ENCODE data around the gene IFIH1.

Gene IFIH1

DNA sequence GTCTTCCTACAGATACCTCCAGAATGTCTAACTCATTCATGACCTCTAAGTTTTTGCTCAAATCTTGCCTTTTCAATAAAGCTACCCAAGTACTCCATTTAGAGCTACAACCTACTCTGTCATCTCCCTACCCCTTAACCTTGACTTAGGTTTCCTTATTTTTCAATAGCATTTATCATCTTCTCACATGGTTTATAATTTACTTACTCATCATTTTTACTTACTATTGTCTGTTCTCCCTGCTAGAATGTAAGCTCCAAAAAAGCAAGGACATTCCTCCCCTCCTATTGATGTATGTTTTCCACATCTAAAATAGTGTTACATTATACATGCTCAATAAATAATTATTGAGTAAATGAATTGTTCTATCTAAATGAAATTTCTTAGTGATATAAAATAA lies 22.3 kb upstream of the IFIH1 start:
- no peak for TF ChIP-seq CTCF (IDR thresholded peaks at IDR 0.05)

DNA sequence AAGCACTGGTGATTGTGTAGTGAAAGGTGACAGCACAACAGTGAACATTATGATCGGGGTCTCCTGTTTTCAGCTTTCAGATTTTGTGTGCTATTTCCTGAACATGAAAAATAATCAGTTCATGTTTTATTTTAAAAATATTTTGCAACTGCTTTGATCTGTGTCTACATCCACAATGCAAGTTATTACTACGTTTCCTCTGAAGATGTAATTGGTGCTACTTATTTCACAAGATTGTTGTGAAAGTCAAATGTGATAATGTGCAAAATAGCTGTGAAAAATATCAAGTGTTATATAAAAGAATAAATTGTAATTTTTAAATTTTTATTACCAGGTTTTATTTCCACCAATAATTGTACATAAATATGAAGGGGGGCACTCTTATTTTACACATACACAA lies 19.4 kb upstream of the IFIH1 start:
- no peak for TF ChIP-seq CTCF (IDR thresholded peaks at IDR 0.05)

DNA sequence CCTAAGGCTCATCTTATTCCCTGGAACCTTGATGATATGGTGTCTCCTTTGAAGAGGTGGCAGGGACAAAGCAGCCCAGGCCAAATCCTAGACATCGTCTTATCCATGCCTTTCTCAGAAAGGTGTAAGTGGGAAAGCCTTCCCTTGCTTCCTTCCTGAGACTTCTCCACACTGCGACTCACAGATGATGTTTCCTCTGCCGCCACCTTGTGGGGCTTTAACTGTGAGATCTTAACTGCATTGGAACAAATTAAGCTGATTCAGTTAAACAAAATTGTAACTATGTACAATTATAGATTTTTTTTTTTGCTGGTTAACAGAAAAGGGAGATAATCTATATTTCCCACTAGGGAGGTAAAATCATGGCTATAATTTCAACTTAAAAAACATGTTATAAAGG lies 15.5 kb upstream of the IFIH1 start:
- peak; percentile 54; the same call in 1 of the 2 replicates for TF ChIP-seq CTCF (IDR thresholded peaks at IDR 0.05)

- TF ChIP-seq CTCF (IDR thresholded peaks at IDR 0.05): no peak
Measured at GRCh38 chr2:162330881-162331280, 12.4 kb upstream of the IFIH1 start.

- TF ChIP-seq CTCF (IDR thresholded peaks at IDR 0.05): no peak
Measured at GRCh38 chr2:162328424-162329157, 10.1 kb upstream of the IFIH1 start.

- TF ChIP-seq CTCF (IDR thresholded peaks at IDR 0.05): no peak
Measured at GRCh38 chr2:162327806-162328205, 9.3 kb upstream of the IFIH1 start.

DNA sequence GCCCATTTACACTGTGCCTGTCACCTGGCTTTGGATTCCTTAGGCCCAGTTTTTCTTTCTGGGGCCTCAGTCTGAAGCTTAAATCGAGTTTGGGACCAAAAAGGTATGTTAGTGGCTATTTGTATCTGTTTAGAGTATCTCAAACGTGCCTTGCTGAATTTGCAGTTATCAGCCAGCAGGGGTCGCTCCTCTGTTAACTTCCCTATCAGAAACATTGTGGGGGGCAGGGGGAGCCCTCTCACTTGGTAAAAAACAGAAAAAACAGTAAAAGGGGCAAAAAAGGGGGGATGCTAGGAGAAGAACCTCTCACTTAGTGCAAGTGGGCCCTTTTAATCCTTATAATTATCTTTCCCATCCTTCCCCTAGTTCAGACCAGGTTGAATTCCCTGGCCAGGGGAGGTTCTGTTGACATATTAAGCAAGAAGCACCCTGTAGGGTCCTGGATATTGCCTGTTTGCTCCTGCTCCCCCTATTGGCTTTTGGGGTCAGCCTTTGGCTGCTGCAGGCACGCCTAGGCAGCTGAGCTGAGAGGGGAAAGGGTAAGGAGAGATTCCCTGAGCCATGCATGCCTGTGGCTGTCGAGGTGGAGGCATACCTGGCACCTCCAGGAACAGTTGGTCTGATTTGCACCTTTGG lies 8.8 kb upstream of the IFIH1 start:
- 0 out of 2 replicates have a peak, but pooled peaks have one; percentile 40 for TF ChIP-seq CTCF (IDR thresholded peaks at IDR 0.05)

Measured in LNCAP (cell line).